Measurements from ENCODE around the gene NUDT5.
"Not testable (repeated sequence)": the region's sequence is repeated elsewhere in the genome, so short reads cannot be mapped to it uniquely, and the experiment has no call there.

NUDT5 gene

DNA sequence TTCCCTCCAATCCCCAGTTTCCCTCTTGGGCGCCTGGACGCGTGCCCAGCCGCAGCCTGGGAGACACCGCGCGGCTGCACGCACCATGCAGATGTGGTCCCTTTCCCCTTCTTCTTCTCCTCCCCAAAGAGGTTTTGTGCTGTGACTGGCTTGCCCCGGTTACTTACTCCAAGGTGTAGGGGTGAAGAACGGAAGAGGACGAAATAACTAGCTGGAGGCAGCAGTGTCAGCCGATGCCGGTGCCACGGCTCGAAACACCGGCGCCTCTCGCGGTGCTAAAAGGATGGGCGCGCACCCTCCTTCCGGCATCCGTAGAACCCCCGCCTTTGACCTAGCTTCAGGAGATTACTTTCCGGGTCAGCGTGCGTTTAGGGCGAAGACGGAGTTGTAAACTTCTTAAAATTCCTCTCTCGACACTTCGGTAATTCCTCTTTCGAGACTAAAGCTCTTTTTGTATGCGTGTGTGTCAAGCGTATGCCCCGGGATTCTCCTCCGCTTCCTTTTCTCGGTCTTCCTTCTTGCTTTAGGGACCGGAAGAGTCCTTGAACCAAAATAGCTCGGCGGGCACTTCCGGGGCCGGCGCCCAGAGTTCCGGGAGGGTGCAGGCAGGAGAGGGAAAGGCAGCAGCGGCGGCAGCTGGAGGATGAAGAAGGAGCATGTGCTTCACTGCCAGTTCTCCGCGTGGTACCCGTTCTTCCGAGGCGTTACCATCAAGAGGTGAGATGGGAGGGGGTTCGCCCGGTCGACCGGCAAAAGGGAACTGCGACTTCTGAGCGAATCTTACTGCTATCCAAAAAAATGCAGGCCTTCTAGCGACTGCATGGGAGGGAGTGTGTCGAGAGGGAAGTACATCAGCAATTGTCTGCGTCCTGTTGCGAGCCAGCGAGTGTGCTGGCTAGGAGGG lies at the start of gene NUDT5, which contains the start of gene CDC123:
TSS of gene NUDT5 (minus strand) at position 289 of the 904 bp plus-strand sequence. CDS start 9,600 bp downstream, outside the sequence.
TSS of gene CDC123 (plus strand) at position 586 of the 904 bp plus-strand sequence. CDS start at position 644, 58 bp downstream.
- DNase-seq: peak; percentile 70

DNA sequence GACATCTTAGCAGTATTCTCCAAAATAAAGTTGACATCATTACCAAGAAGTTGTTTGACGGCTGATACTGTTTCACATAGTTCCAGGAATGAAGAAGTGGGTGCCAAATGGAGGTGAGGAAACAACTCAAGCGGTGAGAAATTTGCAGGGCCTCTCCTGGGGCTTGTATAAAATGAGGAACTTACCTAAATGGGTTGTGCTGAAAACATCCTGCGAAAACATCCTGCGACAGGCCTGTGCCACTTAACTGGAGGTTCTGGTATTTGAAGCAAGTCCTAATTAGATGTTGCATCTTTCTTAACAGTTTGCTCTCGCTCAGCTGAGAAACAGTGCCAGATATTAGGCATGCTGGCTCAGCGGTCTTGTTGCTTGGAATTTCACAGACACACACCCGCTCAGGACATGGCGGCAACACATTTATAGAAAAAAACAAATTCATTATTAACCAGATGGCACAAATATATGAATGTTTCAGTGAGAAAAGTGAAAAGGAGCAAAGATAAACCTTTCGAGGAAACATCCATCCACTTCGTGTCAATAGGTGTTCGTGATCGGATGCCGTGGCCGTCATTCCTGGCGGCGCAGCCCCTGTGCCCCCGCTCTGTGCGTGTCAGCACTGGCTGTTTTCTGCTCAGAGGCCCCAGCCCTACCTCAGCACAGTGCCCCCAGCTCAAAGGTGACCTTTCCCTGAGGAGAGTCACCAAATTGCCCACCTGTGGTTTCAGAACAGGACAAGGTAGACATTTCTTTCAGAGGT lies 48.4 kb upstream of the NUDT5 start:
- no peak for DNase-seq

DNA sequence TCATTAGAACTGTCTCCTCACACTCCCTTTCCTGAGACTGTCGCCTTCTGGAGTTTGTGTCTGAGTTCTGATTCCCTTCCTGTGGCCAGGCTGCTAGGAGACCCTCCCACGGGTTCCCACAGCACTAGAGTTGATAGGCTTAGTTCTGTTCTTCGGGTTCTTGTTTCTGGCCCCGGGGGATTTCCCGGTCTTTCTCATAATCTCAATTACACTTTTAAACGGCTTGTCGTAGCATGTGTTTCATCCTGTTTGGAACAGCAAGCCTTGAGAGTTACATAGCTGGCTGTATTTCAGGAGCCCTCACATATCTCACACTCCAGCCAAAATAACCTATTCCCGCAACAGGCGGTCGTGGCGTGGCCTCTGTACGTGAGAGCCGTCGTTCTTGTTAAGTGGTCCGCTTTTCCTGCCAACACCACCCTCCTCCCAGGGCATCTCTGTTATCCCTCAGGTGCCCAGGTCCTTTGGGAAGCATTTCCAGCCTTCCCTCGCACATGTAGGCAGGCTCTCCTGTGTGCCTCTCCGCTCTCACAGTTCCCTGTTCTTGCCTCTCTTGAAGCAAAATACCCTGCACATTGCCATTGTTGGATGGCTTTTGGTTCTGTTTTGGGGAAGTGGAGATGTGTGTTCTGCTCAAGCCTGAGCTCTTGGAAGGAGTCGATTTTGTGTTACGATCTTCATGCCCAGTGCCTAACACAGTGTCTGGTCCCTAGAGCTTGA lies 46.3 kb upstream of the NUDT5 start:
- DNase-seq: no peak

DNA sequence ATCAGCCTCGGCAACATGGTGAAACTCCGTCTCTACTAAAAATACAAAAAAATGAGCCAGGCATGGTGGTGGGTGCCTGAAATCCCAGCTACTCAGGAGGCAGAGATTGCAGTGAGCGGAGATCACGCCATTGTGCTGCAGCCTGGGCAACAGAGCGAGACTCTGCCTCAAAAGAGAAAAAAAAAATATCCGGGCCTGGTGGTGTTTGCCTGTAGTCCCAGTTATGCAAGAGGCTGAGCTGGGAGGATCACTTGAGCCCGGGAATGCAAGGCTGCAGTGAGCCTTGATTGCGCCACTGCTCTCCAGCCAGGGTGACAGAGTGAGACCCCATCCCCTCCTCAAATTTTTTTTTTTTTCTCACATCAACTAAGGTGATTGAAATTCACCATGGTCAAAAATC lies 43.1 kb upstream of the NUDT5 start:
- DNase-seq: no peak

DNA sequence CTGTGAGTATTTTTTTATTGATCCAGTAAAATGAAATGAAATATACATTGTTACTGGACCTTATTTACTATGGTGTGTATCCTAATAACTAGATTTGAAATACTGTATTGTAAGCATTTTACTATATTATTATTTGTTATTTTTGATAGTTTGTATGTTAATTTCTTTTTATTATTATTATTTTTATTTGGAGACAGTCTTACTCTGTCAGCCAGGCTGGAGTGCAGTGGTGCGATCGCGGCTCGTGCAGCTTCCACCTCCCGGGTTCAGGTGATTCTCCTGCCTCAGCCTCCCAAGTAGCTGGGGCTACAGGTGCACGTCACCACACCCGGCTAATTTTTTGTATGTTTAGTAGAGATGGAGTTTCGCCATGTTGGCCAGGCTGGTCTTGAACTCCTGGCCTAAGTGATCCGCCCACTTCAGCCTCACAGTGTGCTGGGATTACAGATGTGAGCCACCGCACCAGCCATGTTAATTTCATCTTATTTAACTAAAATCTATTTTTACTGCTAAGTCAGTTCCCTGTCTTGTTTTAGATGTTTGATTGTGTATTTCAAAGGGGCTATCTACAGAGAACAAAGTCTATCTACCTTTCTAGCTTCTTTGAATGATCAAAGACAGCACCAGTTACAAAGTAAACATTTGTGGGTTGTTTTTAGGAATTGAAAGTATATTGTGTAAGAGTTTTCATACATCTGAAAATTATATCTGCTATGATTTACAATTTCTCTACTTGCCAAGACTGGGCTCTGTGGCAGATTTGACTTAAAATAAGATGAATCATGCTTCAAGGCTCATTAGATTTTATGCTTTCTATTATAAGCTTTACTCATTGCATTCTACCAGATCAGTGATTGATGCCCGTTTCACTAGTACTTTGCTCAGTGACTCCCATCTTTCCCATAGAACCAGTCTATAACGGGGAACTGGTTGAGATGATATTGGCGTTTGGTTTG lies 41.9 kb upstream of the NUDT5 start:
- no peak for DNase-seq

DNA sequence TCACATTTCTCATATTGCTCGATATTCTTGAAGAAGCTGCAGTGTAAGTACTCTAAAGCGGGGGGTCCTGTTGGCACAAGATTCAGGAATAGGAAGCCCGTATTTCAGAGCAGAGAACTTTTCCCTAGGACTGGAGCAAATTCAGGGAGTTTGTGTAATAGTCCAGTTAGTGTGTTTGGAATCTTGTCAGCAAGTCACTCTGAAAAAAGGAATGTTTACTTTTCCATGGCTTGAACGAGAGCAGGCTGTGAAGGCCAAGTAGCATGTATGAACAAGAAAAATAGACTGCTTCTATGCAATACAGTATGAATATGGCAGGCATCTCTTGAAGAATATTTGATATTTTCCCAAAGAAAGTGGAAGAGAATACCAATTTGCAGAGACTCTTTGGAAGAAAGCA lies 40.1 kb upstream of the NUDT5 start:
- DNase-seq: no peak

DNA sequence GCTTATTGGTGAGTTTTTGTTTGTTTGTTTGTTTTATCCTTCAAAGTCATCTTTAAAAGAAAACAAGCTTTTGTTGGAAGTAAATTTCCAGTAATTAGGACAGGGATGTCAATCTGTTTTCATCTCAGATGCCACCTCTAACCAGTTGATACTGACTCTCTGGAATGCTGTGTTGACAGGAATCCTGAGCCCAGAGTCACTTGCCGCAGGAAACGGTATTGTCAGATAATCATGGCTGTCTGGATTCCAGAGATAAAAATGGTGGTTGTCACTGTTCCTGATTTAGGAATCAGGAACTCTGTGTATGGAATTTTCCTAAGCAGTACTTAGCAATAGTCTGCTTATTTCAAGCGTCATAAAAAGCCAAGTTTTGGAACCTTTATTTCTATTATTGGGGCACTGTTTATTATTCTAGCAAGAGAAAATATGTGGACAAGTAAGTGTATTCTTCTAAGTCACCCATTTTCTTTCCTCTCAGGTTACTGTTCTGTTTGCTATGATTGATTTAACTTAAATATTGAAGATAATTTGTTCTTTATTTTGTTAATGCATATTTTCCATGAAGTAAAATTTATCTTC lies 39.5 kb upstream of the NUDT5 start:
- no peak for DNase-seq

DNA sequence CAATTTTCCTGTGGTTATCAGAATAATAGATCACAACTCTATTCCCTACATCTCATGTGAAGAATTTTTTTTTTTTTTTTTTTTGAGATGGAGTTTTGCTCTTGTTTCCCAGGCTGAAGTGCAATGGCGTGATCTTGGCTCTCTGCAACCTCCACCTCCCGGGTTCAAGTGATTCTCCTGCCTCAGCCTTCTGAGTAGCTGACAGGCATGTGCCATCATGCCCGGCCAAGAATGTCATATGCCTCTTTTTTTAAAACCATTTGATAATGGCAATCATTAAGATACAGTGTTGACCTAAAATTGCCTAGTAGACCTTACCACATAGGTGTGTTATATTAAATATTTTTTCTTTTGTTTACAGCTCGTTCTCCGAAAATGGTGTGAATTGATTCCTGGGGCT lies 39.0 kb upstream of the NUDT5 start:
- DNase-seq: not testable (repeated sequence)

DNA sequence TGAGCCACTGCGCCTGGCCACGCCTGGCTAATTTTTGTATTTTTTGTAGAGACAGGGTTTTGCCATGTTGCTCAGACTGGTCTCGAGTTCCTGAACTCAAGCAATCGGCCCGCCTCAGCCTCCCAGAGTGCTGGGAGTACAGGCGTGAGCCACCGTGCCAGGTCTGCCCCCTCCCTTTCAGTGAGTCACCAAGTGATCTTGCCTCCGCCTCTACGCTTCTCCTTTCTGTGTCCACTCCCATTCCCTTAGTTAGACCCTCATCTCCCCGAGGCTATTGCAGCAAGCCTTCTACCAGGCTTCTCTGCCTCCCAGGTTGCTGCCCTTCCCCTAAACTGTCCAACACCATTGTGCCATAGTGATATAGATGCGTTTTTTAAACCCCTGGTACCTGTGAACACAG lies 33.2 kb upstream of the NUDT5 start:
- DNase-seq: no peak

DNA sequence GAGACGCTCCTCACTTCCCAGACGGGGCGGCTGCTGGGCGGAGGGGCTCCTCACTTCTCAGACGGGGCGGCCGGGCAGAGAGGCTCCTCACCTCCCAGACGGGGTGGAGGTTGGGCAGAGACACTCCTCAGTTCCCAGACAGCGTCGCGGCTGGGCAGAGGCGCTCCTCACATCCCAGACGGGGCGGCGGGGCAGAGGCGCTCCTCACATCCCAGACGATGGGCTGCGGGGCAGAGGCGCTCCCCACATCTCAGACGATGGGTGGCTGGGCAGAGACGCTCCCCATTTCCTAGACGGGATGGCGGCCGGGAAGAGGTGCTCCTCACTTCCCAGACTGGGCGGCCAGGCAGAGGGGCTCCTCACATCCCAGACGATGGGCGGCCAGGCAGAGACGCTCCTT lies 30.7 kb upstream of the NUDT5 start:
- not testable (repeated sequence) for DNase-seq

DNA sequence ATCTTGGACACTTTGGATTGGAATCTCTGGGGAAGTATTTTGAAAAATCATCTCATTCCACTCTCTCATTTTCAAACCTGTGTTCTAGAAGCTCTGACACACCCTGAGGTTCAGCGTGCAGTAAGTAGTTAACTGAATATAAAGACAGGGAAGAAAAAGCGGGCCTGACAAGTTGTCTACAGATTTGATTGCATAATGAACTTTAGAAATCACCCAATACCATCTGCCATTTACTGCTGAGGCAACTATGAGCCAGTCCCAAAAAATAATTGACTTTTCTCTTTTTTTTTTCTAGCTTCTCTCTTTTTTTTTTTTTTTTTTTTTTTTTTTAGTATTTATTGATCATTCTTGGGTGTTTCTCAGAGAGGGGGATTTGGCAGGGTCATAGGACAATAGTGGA lies 29.8 kb upstream of the NUDT5 start:
- DNase-seq: no peak

DNA sequence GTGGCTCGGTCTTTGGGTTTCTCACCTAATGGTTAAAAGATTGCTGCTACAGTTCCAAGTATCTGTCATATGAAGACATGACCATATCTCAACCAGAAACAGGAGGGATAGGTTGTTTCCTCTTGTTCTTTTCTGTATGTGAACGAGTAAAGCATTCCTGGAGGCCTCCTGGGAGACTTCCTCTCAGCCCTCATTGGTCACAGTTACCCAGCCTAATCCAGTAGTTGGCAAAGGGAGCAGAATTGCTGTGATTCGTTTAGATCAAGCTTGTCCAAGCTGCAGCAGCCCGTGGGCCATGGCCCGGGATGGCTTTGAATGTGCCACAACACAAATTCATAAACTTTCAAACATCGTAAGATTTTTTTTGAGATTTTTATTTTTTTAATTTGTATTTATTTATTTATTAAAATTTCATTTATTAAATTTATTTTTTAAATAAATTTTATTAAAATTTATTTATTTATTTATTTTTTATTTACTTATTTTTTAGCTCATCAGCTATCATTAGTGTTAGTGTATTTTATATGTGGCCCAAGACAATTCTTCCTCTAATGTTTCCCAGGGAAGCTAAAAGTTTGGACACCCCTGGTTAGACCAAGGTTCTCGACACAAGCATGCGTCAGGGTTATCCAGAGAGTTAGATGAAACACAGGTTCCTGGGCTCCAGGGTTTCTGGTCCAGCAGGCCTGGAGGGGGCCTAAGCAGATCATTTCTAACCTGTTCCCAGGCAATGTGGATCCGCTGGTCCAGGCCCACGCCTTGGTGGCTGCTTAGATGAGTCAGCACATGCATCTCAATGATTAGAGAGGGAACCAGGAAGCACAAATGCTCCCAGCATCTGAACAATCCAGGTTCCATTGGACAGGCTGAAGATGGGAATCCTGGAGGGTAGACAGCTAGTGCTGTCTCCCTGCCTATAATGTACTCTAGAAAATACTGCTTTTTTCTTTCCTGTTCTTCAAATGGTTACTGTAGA lies 25.9 kb upstream of the NUDT5 start:
- DNase-seq: no peak

DNA sequence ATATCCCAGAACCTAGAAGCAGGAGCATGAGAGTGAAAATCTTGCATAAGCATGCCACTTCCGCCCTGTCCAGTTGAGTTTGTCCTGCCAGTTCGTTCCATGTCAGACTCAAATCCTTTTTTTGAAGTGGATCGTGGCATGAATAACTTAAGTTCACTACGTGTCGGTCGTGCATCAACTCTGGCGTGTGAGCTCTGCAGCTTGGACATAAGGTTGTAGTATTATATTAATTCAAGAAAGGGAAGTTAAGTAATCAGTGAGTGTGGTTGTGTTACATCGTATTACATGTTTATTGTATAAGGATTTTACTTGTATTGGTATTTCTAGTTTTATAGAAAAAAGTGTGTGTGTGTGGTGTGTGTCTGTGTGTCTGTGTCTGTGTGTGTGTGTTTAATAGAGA lies 23.3 kb upstream of the NUDT5 start:
- no peak for DNase-seq

DNA sequence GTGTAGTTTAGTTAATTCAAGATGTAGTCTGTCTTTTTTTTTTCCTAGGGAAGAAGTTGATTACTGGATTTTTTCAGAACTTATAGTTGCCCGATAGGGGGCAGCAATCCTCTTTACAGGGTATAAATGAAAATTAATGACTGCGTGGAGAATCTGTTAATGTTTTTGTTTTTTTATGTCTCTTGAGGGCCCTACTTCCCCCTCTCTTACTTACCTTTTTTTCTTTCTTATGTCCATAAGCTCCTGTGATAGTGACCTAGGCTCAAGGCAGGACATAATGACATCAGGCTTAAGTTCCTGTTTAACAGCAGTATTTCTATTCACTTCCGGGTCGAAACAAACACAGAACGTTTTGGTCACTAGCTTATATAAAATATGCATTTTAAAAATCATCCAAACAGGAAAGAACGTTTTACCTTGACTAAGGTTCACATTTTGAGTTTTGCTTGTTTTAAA lies 19.1 kb upstream of the NUDT5 start:
- DNase-seq: no peak

DNA sequence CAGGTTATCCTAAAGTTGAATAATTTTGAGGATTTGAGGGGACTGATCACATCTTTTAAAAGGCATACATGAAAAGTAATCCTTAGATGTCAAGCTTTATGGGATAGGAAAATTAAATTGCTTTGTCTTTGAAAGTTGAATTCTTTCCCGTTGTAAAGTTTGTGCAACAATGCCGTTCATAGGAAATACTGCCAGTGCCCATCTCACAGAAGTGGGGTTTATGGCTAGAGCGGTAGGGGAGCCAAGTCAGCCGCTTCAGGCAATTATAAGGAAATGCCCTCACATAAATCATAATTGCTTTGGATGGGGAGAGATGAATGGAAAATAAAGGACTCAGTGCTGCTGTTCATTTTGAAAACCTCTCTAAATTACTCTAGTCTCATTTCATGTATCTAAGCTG lies 18.4 kb upstream of the NUDT5 start:
- DNase-seq: no peak

DNA sequence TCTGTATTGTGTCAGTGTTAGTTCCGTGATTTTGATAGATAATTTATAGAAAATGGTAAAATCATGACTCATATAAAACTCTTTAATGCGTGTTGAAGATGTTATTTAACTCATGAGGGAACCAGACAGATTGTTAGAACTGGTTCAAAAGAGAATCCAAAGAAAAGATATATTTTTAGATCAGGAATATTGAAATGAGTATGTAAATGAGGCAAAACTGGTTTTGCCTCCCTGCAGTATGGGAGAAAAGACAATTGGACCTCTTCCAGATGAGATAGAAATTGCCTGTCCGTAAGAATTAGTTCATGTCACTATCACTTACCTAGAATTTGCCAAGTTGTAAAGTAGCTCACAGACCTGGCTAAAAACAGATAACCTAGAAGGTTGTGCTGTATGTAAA lies 17.9 kb upstream of the NUDT5 start:
- DNase-seq: no peak

DNA sequence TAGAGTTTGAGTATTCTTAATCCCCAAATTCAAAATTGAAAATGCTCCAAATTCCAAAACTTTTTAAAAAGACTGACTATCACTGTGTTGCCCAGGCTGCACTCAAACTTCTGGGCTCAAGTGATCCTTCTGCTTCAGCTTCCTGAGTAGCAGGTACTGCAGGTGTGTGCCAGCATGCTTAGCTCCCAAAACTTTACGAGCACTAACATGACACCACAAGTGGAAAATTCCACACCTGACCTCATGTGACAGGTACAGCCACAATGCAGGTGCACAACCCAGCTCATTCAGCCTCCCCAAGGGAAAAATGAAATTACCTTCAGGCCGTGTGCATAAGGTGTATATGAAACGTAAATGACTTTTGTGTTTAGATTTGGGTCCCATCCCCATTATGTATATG lies 16.8 kb upstream of the NUDT5 start:
- DNase-seq: no peak

DNA sequence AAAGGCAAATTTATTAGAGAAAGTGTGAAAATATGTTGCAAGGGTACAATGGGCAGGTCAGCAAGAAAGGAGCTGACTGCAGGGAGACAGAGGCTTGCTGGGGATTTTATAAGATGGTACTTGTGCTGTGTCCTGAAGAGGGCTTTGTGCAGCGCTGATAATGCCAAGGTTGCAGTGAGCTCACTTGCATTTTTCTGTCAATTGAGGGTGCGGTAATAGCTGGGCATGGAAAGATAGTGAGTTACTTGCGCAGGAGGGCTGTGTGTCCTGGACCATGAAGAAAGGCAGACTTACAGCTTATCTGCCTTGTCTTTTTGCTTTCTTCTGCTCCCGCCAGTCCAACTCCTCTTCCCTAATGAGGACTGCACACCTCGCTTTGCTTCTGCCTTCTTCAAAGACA lies 12.8 kb upstream of the NUDT5 start:
- DNase-seq: no peak

DNA sequence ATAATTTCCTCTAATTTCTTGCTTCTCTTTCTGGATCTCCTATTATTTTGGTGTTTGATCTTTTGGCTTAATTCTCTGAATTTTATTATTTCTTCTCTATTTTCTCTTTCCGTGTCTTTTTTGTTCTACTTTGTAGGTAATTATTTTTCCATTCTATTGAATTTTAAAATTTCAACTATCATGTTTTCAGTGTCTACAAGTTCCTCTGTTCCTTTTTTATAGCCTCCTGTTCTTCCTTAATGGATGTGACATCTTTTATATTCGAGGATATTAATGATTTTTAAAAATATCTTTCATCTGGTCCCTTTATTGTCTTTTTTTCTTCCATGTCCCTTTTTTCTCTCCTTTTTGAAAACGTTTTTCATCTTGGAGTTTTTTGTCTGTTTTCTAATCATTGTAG lies 11.4 kb upstream of the NUDT5 start:
- no peak for DNase-seq

DNA sequence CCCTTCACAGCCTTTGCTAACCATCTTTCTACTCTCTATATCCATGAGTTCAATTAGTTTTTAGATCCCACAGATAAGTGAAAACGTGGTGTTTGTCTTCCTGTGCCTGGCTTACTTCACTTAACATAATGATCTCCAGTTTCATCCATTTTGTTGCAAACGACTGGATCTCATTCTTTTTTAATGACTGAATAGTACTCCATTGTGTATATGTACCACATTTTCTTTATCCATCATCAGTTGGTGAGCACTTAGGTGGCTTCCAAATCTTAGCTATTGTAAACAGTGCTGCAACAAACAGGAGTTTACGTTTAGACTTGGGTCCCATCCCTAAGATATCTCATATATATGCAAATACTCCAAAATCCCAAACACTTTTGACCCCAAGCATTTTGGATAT lies 9.4 kb upstream of the NUDT5 start:
- no peak for DNase-seq

Measured in NCI-H1105 (cell line).